Ascending aorta (tissue), 2 donors: Measurements from ENCODE around the gene CNOT6L. TPM values are rescaled to one million over a fixed set of nuclear protein-coding genes. Genes with fewer than 3 reads are reported as not detected.
"Not testable (repeated sequence)": the region's sequence is repeated elsewhere in the genome, so short reads cannot be mapped to it uniquely, and the experiment has no call there.

Source experiments
- DNase-seq, 2 donors: peaks; one replicate each; pipeline ENCODE4 v3.0.0-alpha.2; 2019; ENCODE audit warnings: low spot score in 2 of 2
- H3K27ac ChIP-seq, 2 donors: fragments of 200-600 bp; sonication (generic); one replicate each; pipeline ENCODE4 v1.5.1; 2016 to 2017; ENCODE audit warnings: mild to moderate bottlenecking in 1 of 2
- H3K27me3 ChIP-seq: fragments of 200-600 bp; sonication (generic); one replicate; pipeline ENCODE4 v1.5.1; 2017
- H3K36me3 ChIP-seq, 2 donors: fragments of 200-600 bp; sonication (generic); one replicate each; pipeline ENCODE4 v1.5.1; 2016
- H3K4me1 ChIP-seq, 2 donors: fragments of 200-600 bp; sonication (generic); one replicate each; pipeline ENCODE4 v1.5.1; 2016 to 2017; ENCODE audit warnings: mild to moderate bottlenecking in 1 of 2
- H3K4me3 ChIP-seq, 2 donors: fragments of 200-600 bp; sonication (generic); one replicate each; pipeline ENCODE4 v1.5.1; 2016 to 2017; ENCODE audit warnings: mild to moderate bottlenecking in 1 of 2
- H3K9me3 ChIP-seq, 2 donors: fragments of 200-600 bp; sonication (generic); one replicate each; pipeline ENCODE4 v1.5.1; 2016
- CTCF ChIP-seq, 3 experiments: fragments of 200-600 bp in 2 of 3; fragments of 450-650 bp in 1 of 3; sonication (generic) in 2 of 3; IDR thresholded peaks; one replicate each; pipeline ENCODE4 v1.5.1; 2016 to 2019; ENCODE audit warnings: antibody characterized with exemption in 3 of 3, mild to moderate bottlenecking in 1 of 3, moderate library complexity in 1 of 3
- intact Hi-C: fragments of 100-400 bp; cut with DNase I; formaldehyde crosslinking; loops from one replicate; pipeline ENCODE4 v1.15.1; 2023
- total RNA-seq: library from RNA; depleted of rRNA; stranded (reverse); fragments of >200 nt; gene quantifications from one replicate; pipeline ENCODE4 v1.1.0, GENCODE V29; 2016

CNOT6L gene
- total RNA-seq, 1 donor from 2014 or later, result 13.1 TPM

DNA sequence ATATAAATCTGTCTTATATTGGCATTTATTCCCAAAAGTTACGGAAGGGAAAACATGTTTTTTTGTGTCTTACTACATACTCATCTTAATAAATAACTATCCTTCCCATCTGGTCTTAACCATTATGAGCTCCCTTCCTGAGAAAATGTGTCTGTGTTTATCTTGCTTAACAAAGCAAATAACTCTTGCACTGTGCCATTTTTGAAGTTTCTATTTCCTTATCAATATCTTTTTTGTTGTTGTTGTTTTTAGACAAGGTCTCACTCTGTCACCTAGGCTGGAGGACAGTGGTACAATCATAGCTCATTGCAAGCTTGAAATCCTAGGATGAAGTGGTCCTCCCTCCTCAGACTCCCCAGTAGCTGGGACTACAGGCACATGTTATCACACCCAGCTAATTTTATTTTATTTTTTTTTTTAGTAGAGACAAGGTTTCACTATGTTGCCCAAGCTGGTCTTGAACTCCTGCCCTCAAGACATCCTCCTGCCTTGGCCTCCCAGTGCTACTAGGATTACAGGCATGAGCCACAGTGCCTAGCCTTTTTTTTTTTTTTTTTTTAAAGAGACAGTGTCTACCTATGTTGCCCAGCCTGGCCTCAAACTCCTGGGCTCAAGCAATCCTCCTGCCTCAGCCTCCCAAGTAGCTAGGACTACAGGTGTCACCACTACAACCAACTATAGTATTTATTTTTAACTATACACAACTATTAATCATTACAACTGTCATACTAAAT, 36.9 kb downstream of the CNOT6L start:
- Histone ChIP-seq H3K4me1 (peaks cover 1 to 3% of the 10 kb centered on the region in 2 donors), H3K36me3 (no peaks in the 10 kb centered on the region), H3K9me3 (no peaks in the 10 kb centered on the region), H3K4me3 (no peak overlapping the region), H3K27ac (no peak overlapping the region), H3K27me3 (no peaks in the 10 kb centered on the region)
- TF ChIP-seq CTCF (IDR thresholded peaks at IDR 0.05), result no peak
- DNase-seq, result no peak
- intact Hi-C loops, result no loop called here

GRCh38 chr4:77780762-77781161, 38.4 kb downstream of the CNOT6L start:
- H3K4me3 ChIP-seq, DNase-seq, intact Hi-C loops, H3K36me3 ChIP-seq, H3K27ac ChIP-seq, H3K27me3 ChIP-seq, H3K9me3 ChIP-seq: not testable (repeated sequence)
- H3K4me1 ChIP-seq, result peaks cover 5 to 11% of the 10 kb centered on the region in 2 donors

DNA sequence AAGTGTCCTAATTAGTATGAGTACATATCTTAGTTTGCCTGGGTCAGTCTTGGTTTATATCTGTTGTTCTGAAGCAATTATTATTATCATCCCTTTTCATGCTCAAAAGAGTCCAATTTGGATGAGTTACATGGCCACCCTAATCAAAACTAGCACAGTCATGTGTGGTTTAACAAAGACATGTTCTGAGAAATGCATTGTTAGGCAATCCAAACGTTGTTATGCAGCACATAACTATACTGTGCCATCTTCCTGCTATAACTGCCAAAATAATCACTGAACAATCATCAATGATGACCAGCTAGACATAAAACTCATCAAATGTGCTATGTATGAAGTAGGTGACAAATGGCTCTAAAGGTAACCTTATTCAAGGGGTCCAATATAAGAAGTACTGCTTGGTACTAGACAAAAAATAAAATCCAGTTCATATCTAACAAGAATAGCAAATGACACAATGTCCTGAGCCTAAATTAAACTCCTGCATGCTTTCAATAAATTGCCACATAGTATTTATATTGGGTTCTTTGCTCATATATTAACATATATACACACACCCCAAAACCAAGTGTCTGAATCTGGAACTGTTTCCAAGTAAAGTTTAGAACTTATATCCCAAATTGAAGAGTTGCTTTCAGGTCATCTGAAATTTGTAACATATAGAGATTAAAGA, 41.9 kb downstream of the CNOT6L start:
- intact Hi-C loops, result no loop called here
- H3K4me3 ChIP-seq, result no peak overlapping the region
- H3K27me3 ChIP-seq, result no peaks in the 10 kb centered on the region
- H3K36me3 ChIP-seq, result peaks cover 5 to 9% of the 10 kb centered on the region in 2 donors
- H3K4me1 ChIP-seq, result peaks cover 5 to 11% of the 10 kb centered on the region in 2 donors
- no peak overlapping the region for H3K27ac ChIP-seq
- no peaks in the 10 kb centered on the region for H3K9me3 ChIP-seq
- no peak for TF ChIP-seq CTCF (IDR thresholded peaks at IDR 0.05)
- DNase-seq, result no peak

DNA sequence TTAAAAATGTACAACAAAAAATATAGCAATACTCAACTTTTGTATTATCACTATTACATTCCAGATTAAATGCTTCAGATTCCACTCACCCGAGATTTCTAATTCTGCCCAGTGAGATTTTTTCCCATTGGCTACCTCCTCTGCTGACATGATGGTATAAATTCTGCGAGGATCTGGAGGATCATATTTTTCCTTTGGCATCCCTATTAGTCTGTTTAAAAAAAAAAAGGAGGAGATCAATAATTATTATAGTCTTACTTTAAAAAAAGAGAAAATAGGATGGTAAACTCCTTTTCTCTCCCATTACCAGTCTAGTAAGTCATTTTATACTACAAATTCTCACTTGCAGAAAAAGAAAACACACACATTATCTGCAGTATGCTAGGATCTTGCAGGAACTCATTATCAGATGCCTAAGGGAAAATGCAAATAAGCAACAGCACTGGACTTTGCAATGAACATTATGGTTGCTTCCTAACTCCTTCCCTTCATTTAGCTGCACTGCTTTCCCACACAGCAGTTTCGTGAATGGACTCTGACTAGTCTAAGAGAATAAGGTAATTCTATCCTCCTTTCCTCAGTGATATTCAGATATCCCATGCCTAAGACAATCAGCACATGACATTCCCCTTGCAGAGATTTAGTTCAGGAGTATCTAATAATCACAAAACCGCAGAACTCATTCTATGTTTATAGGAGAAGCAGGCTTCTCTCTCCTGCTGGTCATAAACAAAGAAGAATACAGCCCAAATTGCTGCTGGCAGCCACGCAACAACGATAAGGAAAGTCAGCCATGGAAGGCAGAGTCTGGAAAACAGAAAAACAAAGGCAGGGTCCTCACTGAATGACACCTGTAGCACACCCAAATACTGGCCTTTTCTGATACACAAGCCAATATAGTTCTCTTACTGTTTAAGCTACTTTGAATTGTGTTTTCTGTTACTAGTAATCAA, 42.7 kb downstream of the CNOT6L start:
- intact Hi-C loops, result no loop called here
- TF ChIP-seq CTCF (IDR thresholded peaks at IDR 0.05), result no peak

GRCh38 chr4:77773101-77773500, 46.1 kb downstream of the CNOT6L start:
- DNase-seq, result no peak
- no peak for TF ChIP-seq CTCF (IDR thresholded peaks at IDR 0.05)
- H3K36me3 ChIP-seq, result peaks cover 11 to 30% of the 10 kb centered on the region in 2 donors
- H3K4me3 ChIP-seq, result no peak overlapping the region
- no peaks in the 10 kb centered on the region for H3K9me3 ChIP-seq
- intact Hi-C loops, result no loop called here
- H3K27me3 ChIP-seq, result no peaks in the 10 kb centered on the region
- H3K27ac ChIP-seq, result no peak overlapping the region
- H3K4me1 ChIP-seq, result peaks cover 5 to 11% of the 10 kb centered on the region in 2 donors

More for the DNA sequence above, 42.7 kb downstream of the CNOT6L start:
- Histone ChIP-seq H3K9me3 (no peaks in the 10 kb centered on the region), H3K36me3 (peaks cover 9 to 15% of the 10 kb centered on the region in 2 donors), H3K4me1 (peaks cover 5 to 11% of the 10 kb centered on the region in 2 donors), H3K27ac (no peak overlapping the region), H3K4me3 (no peak overlapping the region), H3K27me3 (no peaks in the 10 kb centered on the region)
- DNase-seq, result no peak
